OCI-LY7 (cell line): ENCODE measurements around the gene ANKFN1. TPM values are rescaled to one million over a fixed set of nuclear protein-coding genes. Genes with fewer than 3 reads are reported as not detected.

Experiments used
- BruUV-seq: library from RNA; stranded (reverse); fragments of 400-500 nt; replicated peaks from 2 replicates; lab custom pipeline; 2021; lab: Mats Ljungman, UMichigan
- CTCF ChIA-PET: fragments of 300-600 bp; sonication (Branson Sonifier 250); formaldehyde crosslinking; loops from one replicate; lab custom pipeline; 2022; ENCODE audit warnings: antibody characterized with exemption; ENCODE audit not compliant: unreplicated experiment; lab: Charles Lee
- POLR2A ChIA-PET: fragments of 300-600 bp; sonication (Branson Sonifier 250); formaldehyde crosslinking; loops from one replicate; lab custom pipeline; 2022; ENCODE audit warnings: antibody characterized with exemption; lab: Charles Lee
- DNase-seq: peaks from one replicate; pipeline ENCODE4 v3.0.0-alpha.2; 2015; ENCODE audit warnings: low spot score
- H2AFZ ChIP-seq: fragments of 200-600 bp; sonication (generic), shearing (Covaris generic); 2 replicates; pipeline ENCODE4 v1.6.1; 2014; ENCODE audit warnings: mild to moderate bottlenecking, antibody characterized with exemption, low read length, moderate library complexity
- H3K27ac ChIP-seq: fragments of 200-600 bp; sonication (generic); 2 replicates; pipeline ENCODE4 v1.5.1; 2014; ENCODE audit warnings: mixed run types, low read depth, mild to moderate bottlenecking, moderate library complexity, low read length, inconsistent platforms; ENCODE audit not compliant: poor library complexity, severe bottlenecking
- H3K36me3 ChIP-seq: fragments of 200-600 bp; sonication (generic); 2 replicates; pipeline ENCODE4 v1.6.1; 2014; ENCODE audit warnings: mild to moderate bottlenecking, antibody characterized with exemption, low read length, moderate library complexity, mixed read lengths; ENCODE audit not compliant: insufficient read depth
- H3K4me1 ChIP-seq: fragments of 200-600 bp; sonication (generic); 2 replicates; pipeline ENCODE4 v1.5.1; 2014; ENCODE audit warnings: mild to moderate bottlenecking, low read length; ENCODE audit not compliant: insufficient read depth, poor library complexity, severe bottlenecking
- H3K4me2 ChIP-seq: fragments of 200-600 bp; sonication (generic); 2 replicates; pipeline ENCODE4 v1.6.1; 2014; ENCODE audit warnings: mild to moderate bottlenecking, low read length
- H3K4me3 ChIP-seq: fragments of 200-600 bp; sonication (generic); 2 replicates; pipeline ENCODE4 v1.5.1; 2014; ENCODE audit warnings: mild to moderate bottlenecking, low read depth, low read length; ENCODE audit not compliant: poor library complexity, severe bottlenecking
- H3K79me2 ChIP-seq: fragments of 200-600 bp; sonication (generic); 2 replicates; pipeline ENCODE4 v1.6.1; 2016; ENCODE audit warnings: low read depth, mild to moderate bottlenecking, low read length, moderate library complexity, mixed read lengths; ENCODE audit not compliant: insufficient read depth
- H3K9me2 ChIP-seq: fragments of 200-600 bp; sonication (generic); 2 replicates; pipeline ENCODE4 v1.6.1; 2016; ENCODE audit warnings: mild to moderate bottlenecking, low read length, mixed read lengths; ENCODE audit not compliant: insufficient read depth
- H3K9me3 ChIP-seq: fragments of 200-600 bp; sonication (generic); 2 replicates; pipeline ENCODE4 v1.6.1; 2014; ENCODE audit warnings: mild to moderate bottlenecking, mixed run types, low read length, mixed read lengths
- H4K20me1 ChIP-seq: fragments of 200-600 bp; sonication (generic); 2 replicates; pipeline ENCODE4 v1.6.1; 2014; ENCODE audit warnings: mild to moderate bottlenecking, antibody characterized with exemption, low read length, moderate library complexity, mixed read lengths; ENCODE audit not compliant: insufficient read depth
- CTCF ChIP-seq: fragments of 200-600 bp; sonication (generic); conservative IDR thresholded peaks from 2 replicates; pipeline ENCODE4 v1.5.1; 2014; ENCODE audit warnings: mild to moderate bottlenecking, antibody characterized with exemption, low read length, moderate library complexity, mixed read lengths
- EZH2phosphoT487 ChIP-seq: fragments of 200-600 bp; sonication (generic); IDR thresholded peaks from 2 replicates; pipeline ENCODE4 v1.6.1; 2018; ENCODE audit warnings: low read depth, borderline replicate concordance, mild to moderate bottlenecking, mixed run types, antibody characterized with exemption, low read length, moderate library complexity, mixed read lengths
- intact Hi-C: fragments of 100-400 bp; cut with micrococcal nuclease; formaldehyde crosslinking; loops from one replicate; pipeline ENCODE4 v1.10.0; 2022; ENCODE audit not compliant: unreplicated experiment
- total RNA-seq, 2 experiments: library from RNA; depleted of rRNA in 1 of 2; stranded (reverse); fragments of >200 nt in 1 of 2; shearing (Covaris generic) in 1 of 2; gene quantifications; 2 replicates each; pipeline ENCODE4 v1.2.3, GENCODE V29; 2014 to 2022

ANKFN1 gene
- total RNA-seq, 2 experiments from 2014 or later: 0.67 TPM; not detected in 1

GRCh38 chr17:56425483-56425882, 272.2 kb downstream of the ANKFN1 start:
- Histone ChIP-seq H3K79me2 (no peaks in the 10 kb centered on the region), H4K20me1 (no peaks in the 10 kb centered on the region), H3K9me2 (no peaks in the 10 kb centered on the region), H3K4me1 (peaks cover 6% of the 10 kb centered on the region), H3K36me3 (no peaks in the 10 kb centered on the region), H3K27ac (no peak overlapping the region), H3K9me3 (no peaks in the 10 kb centered on the region), H3K4me3 (no peak overlapping the region), H2AFZ (no peak overlapping the region), H3K4me2 (no peak overlapping the region)
- ChIA-PET CTCF (no interaction called here), POLR2A (interaction anchor here (0.5 to 0.7 kb wide), 2 partner anchors 103 to 457 kb away, joined by 3 read pairs; no protein-coding TSS in a partner anchor)
- DNase-seq: no peak
- intact Hi-C loops: no loop called here
- no peak for TF ChIP-seq CTCF
- no peak for TF ChIP-seq EZH2phosphoT487
- no TSS peak for BruUV-seq

GRCh38 chr17:56426901-56427300, 273.6 kb downstream of the ANKFN1 start:
- no peaks in the 10 kb centered on the region for H3K79me2 ChIP-seq
- CTCF ChIA-PET: no interaction called here
- no peaks in the 10 kb centered on the region for H3K9me3 ChIP-seq
- no peak overlapping the region for H3K4me3 ChIP-seq
- H3K36me3 ChIP-seq: no peaks in the 10 kb centered on the region
- no peaks in the 10 kb centered on the region for H4K20me1 ChIP-seq
- H2AFZ ChIP-seq: no peak overlapping the region
- DNase-seq: no peak
- peaks cover 6% of the 10 kb centered on the region for H3K4me1 ChIP-seq
- intact Hi-C loops: no loop called here
- BruUV-seq: no TSS peak
- POLR2A ChIA-PET: interaction anchor here (0.9 kb wide), 1 partner anchor 16 kb away, joined by 3 read pairs; no protein-coding TSS in a partner anchor
- H3K27ac ChIP-seq: no peak overlapping the region
- no peak overlapping the region for H3K4me2 ChIP-seq
- no peaks in the 10 kb centered on the region for H3K9me2 ChIP-seq
- TF ChIP-seq EZH2phosphoT487 (no peak), CTCF (no peak)

- Histone ChIP-seq H3K4me2 (no peak overlapping the region), H3K27ac (no peak overlapping the region), H3K4me1 (peaks cover 6% of the 10 kb centered on the region), H3K9me2 (no peaks in the 10 kb centered on the region), H4K20me1 (no peaks in the 10 kb centered on the region), H3K9me3 (no peaks in the 10 kb centered on the region), H3K79me2 (no peaks in the 10 kb centered on the region), H3K4me3 (no peak overlapping the region), H2AFZ (no peak overlapping the region), H3K36me3 (no peaks in the 10 kb centered on the region)
- intact Hi-C loops: no loop called here
- POLR2A ChIA-PET: interaction anchor here (0.6 kb wide), 1 partner anchor 271 kb away, joined by 3 read pairs; no protein-coding TSS in a partner anchor
- CTCF ChIA-PET: no interaction called here
- BruUV-seq: no TSS peak
- DNase-seq: no peak
- TF ChIP-seq EZH2phosphoT487: no peak
- no peak for TF ChIP-seq CTCF
Observed at GRCh38 chr17:56431736-56432135, 278.5 kb downstream of the ANKFN1 start.
